Left ventricle myocardium superior (tissue), 1 donor: Measurements from ENCODE around the gene KIAA1217. TPM values are rescaled to one million over a fixed set of nuclear protein-coding genes. Genes with fewer than 3 reads are reported as not detected.

Experiments used
- ATAC-seq: fragments of 200-7000 bp; cut with Tn5 transposase; one replicate; pipeline ENCODE4 v1.9.1; 2020; ENCODE audit warnings: mild to moderate bottlenecking, moderate library complexity
- DNase-seq: peaks from one replicate; pipeline ENCODE4 v3.0.0-alpha.2; 2020
- intact Hi-C: fragments of 100-400 bp; cut with micrococcal nuclease; formaldehyde crosslinking; loops from one replicate; pipeline ENCODE4 v1.11.0; 2022
- total RNA-seq: library from RNA; stranded (reverse); fragmentation: NEBNext Ultra II Directional; extraction: Animal tissue kit (Norgen Biotek cat#: 25700); gene quantifications from one replicate; pipeline ENCODE4 v1.2.1, GENCODE V29; 2021
- donor health status: DM: no; HTN: yes; CAD: no; lungs with severe emphysema.

KIAA1217 gene
- total RNA-seq, 1 donor from 2014 or later, result 46.6 TPM

GRCh38 chr10:24542314-24543270 is 333.7 kb downstream of the KIAA1217 start:
- intact Hi-C loops, result no loop called here
- ATAC-seq (no peak), DNase-seq (no peak)

GRCh38 chr10:24544776-24545175 is 335.8 kb downstream of the KIAA1217 start:
- no peak for DNase-seq
- ATAC-seq, result no peak
- intact Hi-C loops, result no loop called here

GRCh38 chr10:24545585-24545984 is 336.6 kb downstream of the KIAA1217 start:
- intact Hi-C loops, result no loop called here
- ATAC-seq (no peak), DNase-seq (no peak)

- no peak for ATAC-seq
Measured at GRCh38 chr10:24550680-24551079, 341.7 kb downstream of the KIAA1217 start.

GRCh38 chr10:24551161-24551560 is 342.2 kb downstream of the KIAA1217 start:
- no peak for ATAC-seq
- DNase-seq, result no peak
- intact Hi-C loops, result no loop called here

More at GRCh38 chr10:24550680-24551079, 341.7 kb downstream of the KIAA1217 start:
- intact Hi-C loops, result no loop called here
- no peak for DNase-seq

GRCh38 chr10:24552346-24553016 is 343.5 kb downstream of the KIAA1217 start:
- no peak for DNase-seq
- intact Hi-C loops, result no loop called here
- ATAC-seq, result peak; percentile 13

GRCh38 chr10:24553051-24553612 is 344.2 kb downstream of the KIAA1217 start:
- intact Hi-C loops, result no loop called here
- DNase-seq (no peak), ATAC-seq (no peak)

- ATAC-seq (no peak), DNase-seq (no peak)
- intact Hi-C loops, result no loop called here
Measured at GRCh38 chr10:24554036-24554435, 345.1 kb downstream of the KIAA1217 start.

GRCh38 chr10:24556126-24556749 is 347.3 kb downstream of the KIAA1217 start:
- no peak for ATAC-seq
- no peak for DNase-seq
- intact Hi-C loops, result no loop called here

GRCh38 chr10:24556750-24557742 is 348.1 kb downstream of the KIAA1217 start:
- ATAC-seq (peak; percentile 34), DNase-seq (no peak)
- intact Hi-C loops, result no loop called here

- intact Hi-C loops, result no loop called here
- DNase-seq (no peak), ATAC-seq (no peak)
Measured at GRCh38 chr10:24561453-24561852, 352.5 kb downstream of the KIAA1217 start.

- intact Hi-C loops, result no loop called here
- DNase-seq, result no peak
- no peak for ATAC-seq
Measured at GRCh38 chr10:24568042-24568441, 359.1 kb downstream of the KIAA1217 start.

GRCh38 chr10:24569330-24569796 is 360.4 kb downstream of the KIAA1217 start:
- intact Hi-C loops, result no loop called here
- DNase-seq, result no peak
- ATAC-seq, result no peak

- intact Hi-C loops, result no loop called here
- ATAC-seq, result no peak
- no peak for DNase-seq
Measured at GRCh38 chr10:24569828-24570657, 361.1 kb downstream of the KIAA1217 start.

GRCh38 chr10:24570658-24571426 is 361.9 kb downstream of the KIAA1217 start:
- intact Hi-C loops, result no loop called here

GRCh38 chr10:24571870-24572450 is 363.0 kb downstream of the KIAA1217 start:
- intact Hi-C loops, result no loop called here
- no peak for DNase-seq
- peak; percentile 50 for ATAC-seq

More at GRCh38 chr10:24570658-24571426, 361.9 kb downstream of the KIAA1217 start:
- ATAC-seq (no peak), DNase-seq (no peak)
